Right forelimb (tissue), 1 donor: ENCODE data around the gene RHOBTB3.
"Not testable (repeated sequence)": the region's sequence is repeated elsewhere in the genome, so short reads cannot be mapped to it uniquely, and the experiment has no call there.

Experiments used
- DNase-seq: peaks from one replicate; pipeline ENCODE4 v3.0.0-alpha.2; 2018

Gene RHOBTB3

DNA sequence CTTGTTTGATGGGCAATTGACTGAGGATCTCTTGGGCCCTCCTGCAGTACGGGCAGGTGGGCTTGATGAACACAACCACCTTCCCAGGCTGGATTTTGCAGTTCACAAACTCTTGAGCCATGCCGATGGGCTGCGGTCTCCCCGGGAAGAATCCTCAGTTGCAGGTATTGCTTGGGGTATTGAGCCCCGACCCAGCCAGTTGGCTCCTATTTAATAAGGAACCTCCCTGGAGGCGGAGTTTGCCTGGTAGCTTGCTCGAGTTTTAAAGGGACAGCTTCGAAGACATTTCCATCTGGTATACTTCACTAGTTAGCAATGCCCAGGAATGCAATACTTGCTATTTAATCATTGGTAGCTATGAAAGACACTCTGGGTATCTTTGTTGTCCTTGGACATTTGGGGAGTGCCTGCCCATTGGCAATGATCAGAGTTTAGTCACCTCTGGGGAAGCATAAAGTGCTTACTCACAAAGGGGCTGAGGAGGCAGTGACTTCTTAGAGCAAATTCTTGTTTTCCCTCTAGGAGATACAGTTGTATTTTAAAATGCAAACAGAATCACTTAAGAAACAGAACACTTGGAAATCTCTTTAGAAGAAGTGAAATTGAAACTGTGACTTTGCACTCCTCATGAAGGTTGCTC, 91.5 kb downstream of the RHOBTB3 start, which contains the start of gene GLRX:
GLRX (minus strand) TSS at position 185 of the 640 bp plus-strand sequence; CDS start at position 121, 64 bp downstream.
- DNase-seq = peak; percentile 69

DNA sequence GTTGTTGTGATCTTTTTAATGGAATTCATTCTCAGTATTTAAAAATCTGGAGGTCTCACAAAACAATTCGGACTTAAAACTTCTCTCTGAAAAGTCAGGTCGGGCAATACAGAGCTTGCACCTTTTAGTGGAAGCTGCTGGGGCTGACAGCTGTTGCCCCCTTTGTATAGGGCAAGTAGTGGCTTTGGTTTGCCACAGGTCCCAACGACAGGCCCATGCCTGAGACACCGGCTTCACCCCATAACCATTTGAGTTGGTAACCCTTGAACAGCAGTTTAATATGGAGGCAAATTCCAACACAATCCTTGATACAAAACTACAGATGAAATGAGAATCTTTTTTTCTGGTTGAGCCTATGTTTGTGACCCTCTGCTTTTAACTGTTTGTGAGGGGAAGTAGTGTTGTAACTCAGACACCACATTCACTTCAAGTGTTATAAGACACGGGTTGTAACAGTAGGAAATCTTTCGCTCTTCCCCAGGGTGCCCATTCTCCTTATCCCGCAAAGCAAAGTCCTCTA, 92.1 kb downstream of the RHOBTB3 start:
- no peak for DNase-seq

DNA sequence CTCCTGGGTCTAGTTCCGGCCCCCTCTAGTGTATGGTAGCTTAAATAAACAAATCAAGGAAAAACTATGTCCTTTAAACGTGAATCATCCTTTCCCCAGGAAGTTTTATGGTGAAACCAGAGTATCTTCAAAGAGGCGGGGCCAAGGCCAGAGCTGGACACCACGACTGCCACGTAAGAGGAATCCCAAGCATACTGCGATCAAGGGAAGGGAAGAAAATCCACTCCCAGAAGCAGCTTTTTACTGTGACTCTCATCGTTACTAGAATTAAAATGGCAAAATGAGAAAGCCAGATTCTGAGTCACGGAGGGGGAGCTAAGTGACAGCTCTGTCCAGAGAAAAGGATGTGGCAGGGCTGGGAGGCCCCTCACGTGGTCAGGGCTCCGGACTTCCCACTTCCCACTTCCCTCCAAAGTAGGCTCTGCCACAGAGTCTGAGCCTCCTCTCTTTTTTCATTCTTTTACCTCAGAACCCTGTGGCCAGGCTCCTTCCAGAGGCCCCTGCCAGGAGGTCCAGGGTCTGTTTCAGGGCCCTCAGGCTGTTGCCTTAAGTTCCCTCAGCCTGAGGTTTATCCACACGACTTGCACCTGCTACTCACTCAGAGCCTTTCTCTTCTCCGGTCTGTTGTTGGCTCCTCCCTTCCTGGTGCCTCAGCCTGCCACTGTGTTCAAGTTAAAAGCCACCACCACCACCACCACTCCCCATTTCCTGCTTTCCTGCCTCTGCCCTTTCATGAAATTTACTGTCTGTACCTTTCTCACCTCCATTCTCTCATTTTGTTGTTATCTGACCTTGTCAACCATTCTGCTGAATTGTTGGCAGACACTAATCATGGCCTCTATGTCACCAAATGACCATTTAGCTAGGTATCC, 92.8 kb downstream of the RHOBTB3 start:
- peak; percentile 54 for DNase-seq

DNA sequence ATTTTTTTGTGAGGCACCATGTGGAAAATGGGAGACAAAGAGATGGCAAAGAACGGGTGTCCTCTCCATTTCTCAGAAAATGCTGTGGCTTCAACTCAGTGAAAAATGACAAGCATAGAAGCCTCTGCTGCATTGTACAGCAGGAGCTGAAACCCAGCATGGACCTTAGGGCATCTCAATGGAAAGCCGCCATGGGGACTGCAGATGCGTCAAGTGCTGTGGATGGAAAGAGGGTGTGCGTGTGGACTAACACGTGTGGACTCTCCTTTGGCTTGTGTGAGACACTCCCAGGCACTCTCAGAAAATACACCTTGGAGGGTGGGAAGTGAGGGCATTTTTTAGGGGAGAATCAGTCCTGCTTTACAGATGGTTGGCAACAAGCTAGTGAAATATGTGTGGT, 93.6 kb downstream of the RHOBTB3 start:
- no peak for DNase-seq

DNA sequence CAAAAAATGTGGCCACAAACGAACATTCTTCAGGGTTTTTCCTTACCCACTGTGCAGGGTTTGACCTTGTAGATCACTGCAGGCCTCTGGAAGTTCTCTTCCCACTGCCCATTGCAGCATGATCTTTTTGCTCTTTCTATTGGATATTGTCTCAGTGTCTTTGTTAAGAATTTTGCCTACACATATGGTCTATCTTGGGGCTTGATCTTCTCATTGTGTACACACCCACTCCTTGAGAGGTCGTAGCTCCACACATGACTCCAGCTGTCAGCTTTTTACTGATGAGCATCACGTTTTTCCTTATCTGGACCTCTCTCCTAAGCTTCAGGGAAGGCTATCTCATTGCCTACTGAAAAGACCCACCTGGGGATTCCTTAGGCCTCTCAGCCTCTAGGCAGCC, 94.4 kb downstream of the RHOBTB3 start:
- DNase-seq = no peak

- DNase-seq = no peak
Observed at GRCh38 chr5:95826949-95827891, 96.1 kb downstream of the RHOBTB3 start.

DNA sequence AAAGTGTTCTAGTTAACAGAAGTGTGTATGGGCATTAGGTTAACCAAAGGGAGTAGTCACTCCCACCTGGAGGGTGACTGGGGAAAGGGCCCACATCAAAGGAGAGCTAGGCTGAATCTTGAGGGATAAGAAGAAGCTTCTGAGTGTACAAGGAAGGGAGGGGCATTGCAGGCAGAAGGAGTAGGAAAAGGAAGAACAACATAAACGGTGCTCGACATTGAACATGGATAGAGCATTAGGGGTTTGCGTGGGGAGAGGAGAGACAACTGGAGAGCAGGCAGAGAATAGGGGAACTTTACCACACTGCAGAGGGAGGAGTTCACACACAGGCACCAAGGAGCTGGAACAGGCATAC, 96.7 kb downstream of the RHOBTB3 start:
- no peak for DNase-seq

GRCh38 chr5:95830226-95830625, 99.1 kb downstream of the RHOBTB3 start:
- DNase-seq = no peak

DNA sequence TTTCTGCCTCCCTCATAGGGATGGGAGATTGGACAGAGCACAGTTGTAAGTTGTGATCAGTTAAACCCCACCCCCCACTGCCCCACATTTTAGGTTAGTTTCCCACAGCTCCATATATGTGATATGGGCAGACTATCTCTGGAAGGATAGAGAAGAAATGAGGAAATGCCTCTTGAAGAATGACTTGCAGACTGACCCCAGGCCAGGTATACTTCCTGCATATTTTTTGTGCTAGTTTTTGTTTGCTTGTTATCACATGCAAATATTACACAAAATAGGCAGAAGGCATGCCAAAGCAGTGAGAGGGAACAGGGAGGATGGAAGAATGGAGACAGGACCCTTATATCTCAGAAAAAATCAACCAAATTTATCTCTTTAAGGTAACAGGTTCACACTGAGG, 101.5 kb downstream of the RHOBTB3 start:
- no peak for DNase-seq

DNA sequence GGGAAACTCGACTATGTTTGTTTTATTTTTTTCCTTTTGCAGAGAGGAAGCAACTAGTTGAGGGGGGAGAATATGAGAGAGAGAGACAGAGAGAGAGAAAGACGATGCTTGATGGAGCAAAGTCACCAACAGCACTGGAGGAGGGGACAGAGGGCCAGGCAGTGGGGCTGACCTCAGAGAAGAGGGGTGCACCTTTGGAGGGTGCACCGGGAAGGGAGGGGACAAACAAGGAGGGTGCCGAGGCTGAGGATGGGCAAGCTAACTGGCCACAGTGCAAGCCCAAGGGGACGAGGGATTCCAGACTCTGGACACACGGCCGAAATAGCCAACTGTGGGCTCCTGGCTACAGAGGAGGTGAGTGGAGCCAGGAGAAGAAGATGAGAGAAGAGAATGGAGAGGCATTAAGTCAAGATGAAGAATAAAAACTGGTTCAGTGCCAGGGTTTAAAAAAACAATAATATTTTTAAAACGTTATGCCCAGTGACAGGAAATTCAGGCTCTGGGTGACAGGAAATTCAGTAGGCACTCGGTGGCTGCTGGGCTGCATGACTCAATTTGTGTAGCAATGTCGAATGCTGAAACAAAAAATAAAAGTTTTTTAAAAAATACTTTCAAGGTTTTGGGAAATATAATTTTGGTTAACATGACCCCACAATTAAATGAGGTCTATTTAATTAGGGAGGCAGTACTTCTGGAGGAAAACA, 104.7 kb downstream of the RHOBTB3 start:
- DNase-seq = no peak

- no peak for DNase-seq
Observed at GRCh38 chr5:95836544-95836943, 105.4 kb downstream of the RHOBTB3 start.

DNA sequence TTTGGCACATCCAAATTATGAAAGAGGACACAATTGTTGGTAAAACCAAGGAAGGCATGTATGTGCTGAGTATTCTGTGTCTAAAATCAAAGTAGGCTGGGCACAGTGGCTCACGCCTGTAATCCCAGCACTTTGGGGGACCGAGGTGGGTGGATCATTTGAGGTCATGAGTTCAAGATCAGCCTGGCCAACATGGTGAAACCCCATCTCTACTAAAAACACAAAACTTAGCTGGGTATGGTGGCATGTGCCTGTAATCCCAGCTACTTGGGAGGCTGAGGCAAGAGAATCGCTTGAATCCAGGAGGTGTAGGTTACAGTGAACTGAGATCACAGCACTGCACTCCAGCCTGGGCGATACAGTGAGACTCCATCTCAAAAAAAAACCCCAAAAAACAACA, 105.8 kb downstream of the RHOBTB3 start:
- DNase-seq = not testable (repeated sequence)

GRCh38 chr5:95837492-95837891, 106.4 kb downstream of the RHOBTB3 start:
- DNase-seq = no peak

- no peak for DNase-seq
Observed at GRCh38 chr5:95838001-95838520, 106.9 kb downstream of the RHOBTB3 start.

DNA sequence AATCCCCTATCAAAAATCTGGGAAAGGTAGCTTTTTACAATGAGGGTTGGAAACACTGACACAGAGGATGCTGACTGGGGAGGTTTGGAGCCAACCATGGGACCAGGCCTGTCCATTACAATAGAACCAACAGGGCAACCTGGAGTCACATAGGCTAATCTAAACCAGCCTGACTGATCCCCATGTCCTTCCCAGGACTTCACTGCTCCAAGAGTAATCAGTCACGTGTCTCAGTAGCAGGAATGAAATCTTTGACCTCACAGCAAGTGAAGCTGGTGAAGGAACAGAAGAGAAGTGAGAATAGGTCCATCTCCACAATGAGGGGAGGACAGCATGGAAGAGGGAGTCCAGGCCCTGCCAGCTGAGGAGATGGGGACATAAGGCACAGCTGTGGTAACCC, 107.4 kb downstream of the RHOBTB3 start:
- no peak for DNase-seq

DNA sequence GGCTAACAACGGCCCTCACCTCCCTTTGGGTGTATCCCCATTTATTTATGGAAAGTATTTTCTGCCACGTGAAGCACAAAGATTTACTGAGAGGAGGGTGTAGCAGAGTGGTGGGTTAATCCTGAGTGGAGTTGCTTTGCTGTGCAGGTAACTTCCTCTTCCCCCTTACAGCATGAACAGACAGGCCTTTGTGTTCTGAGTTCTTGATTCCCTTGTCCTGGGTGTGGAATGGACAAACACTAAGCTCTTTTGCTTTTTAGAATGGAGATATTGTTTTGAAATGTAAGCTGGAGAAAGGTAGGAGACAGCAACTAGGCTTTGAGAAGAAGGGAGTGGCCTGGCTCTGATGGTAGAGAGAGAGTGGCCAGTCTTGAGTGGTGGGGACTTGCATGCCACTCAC, 108.5 kb downstream of the RHOBTB3 start:
- no peak for DNase-seq

DNA sequence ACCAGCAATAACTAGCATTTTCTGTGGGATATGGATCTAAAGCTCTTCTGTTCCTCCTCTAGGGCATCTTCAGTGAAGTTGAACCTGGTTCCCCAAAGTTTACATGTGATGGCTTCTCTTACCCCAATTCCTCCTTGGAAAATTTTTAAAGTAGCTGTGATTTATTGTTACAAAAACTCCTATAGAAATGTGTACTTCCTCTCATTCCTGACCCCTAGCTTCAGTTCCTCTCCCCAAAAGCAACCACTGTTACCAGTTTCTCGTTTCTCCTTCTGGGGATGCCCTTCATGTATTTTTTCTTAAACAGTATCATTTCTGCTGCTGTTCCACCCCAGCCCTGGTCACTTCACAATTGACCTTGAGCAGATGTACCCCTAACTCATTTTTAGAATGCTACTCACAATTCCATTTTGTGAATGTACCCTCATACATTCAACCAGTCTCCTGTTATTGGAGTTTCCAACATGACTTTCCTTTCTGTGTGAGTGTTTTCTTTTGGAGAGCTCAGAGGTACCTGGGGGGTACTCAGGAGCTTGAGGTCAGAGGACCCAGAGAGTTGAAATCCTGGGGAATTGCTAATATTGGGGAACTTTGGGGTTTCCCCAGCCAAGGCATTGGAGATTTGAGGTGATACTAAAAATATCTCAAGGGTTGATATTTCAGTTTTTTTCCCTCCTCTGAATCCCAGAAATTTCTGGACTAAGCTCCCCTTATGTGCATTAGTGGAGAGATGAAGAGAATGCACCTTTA, 110.0 kb downstream of the RHOBTB3 start:
- DNase-seq = no peak

- DNase-seq = no peak
Observed at GRCh38 chr5:95841914-95842812, 111.0 kb downstream of the RHOBTB3 start.

- DNase-seq = no peak
Observed at GRCh38 chr5:95842854-95843544, 111.9 kb downstream of the RHOBTB3 start.
